Measurements from ENCODE around the gene CTNND2. TPM values are rescaled to one million over a fixed set of nuclear protein-coding genes. Genes with fewer than 3 reads are reported as not detected.

Gene CTNND2
- total RNA-seq, 2 donors from 2014 or later = not detected

DNA sequence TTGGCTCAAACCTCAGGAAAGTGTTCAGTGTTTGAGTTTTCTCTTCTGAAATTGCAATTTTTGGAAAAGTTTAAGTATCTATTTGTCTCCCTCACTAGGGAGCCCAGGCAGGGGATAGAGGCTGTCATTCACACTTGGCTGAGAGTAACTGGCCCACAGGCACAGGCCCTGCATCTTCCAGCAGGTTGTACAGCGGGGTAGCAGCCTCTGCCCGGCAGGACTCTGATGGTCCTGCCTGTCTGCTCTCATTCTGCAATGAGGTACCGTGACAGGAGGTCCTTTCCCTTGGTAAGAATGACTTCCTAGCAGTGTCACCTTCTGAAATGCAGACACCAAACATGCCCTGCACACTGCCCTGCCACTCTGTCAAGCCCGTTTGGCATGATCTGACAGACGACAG lies 860.4 kb downstream of the CTNND2 start:
- peaks cover 4 to 24% of the 10 kb centered on the region in 2 donors for H3K27me3 Mint-ChIP-seq
- ATAC-seq = no peak
- no peak for DNase-seq (ENCODE audit: low spot score)
- H3K27ac Mint-ChIP-seq = no peak overlapping the region
- no peaks in the 10 kb centered on the region for H3K9me3 Mint-ChIP-seq
- H3K4me1 Mint-ChIP-seq (ENCODE audit: low read depth in 2 of 2) = no peaks in the 10 kb centered on the region
- H3K36me3 Mint-ChIP-seq = no peaks in the 10 kb centered on the region
- no peak overlapping the region for H3K4me3 Mint-ChIP-seq

DNA sequence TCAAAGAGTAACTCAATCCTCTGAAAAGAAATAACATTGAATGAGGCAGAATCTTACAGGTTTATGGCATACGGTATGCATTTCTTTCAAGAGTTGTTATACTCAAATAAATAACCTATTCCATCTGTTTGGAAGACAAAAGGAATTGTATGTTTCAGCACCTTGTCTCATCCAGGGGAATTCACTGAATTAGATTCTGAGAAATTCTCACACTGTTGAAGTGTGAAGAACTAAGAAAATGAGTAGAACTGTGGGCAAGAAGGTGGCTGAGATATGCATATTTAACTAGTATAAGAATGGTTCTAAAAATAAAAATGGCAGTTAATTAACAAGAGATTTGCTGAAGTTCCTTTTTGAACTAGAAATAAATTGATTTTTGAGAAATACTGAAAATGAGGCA lies 863.9 kb downstream of the CTNND2 start:
- Mint-ChIP-seq H3K27me3 (peaks cover 9 to 29% of the 10 kb centered on the region in 2 donors), H3K4me3 (no peak overlapping the region), H3K27ac (no peak overlapping the region), H3K9me3 (no peaks in the 10 kb centered on the region), H3K36me3 (no peaks in the 10 kb centered on the region), H3K4me1 (ENCODE audit: low read depth in 2 of 2) (no peaks in the 10 kb centered on the region)
- no peak for ATAC-seq
- DNase-seq (ENCODE audit: low spot score) = no peak

DNA sequence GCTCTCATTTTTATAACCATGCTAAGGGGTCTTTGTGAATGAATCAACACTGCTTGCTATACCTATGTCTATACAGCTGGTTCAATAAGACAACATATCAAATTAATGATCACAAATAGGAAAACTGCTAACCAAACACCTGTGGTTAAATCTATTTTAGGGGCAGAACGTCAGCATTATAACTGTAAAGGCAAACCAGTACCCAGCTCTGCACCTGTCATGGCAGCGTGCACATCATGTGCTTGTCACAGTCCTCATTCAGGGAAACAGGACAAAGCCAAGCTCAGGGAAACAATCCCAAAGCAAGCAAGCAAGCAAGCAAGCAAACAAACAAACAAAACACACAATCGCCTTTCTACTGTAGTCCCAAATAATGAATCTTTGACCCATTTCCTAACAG lies 865.5 kb downstream of the CTNND2 start:
- Mint-ChIP-seq H3K4me3 (no peak overlapping the region), H3K27ac (no peak overlapping the region), H3K36me3 (no peaks in the 10 kb centered on the region), H3K9me3 (no peaks in the 10 kb centered on the region), H3K27me3 (peaks cover 9 to 28% of the 10 kb centered on the region in 2 donors), H3K4me1 (ENCODE audit: low read depth in 2 of 2) (no peaks in the 10 kb centered on the region)
- ATAC-seq = no peak
- no peak for DNase-seq (ENCODE audit: low spot score)

DNA sequence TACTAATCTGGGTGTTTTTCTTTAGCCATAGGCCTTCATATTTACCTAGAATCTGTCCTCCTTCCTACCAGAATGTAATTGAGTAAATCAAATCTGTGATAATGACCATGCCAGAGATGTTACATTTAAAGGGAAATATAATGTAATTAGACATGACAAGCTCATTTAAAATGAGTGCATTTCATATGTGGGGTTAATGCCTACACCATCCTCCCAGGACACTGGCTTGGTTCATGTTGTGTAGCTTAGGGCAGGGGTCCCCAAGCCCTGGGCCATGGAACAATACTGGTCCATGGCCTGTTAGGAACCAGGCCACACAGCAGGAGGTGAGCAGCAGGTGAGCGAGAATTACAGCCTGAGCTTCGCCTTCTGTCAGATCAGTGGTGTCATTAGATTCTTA lies 866.3 kb downstream of the CTNND2 start:
- ATAC-seq (no peak), DNase-seq (ENCODE audit: low spot score) (no peak)
- no peaks in the 10 kb centered on the region for H3K4me1 Mint-ChIP-seq (ENCODE audit: low read depth in 2 of 2)
- H3K27me3 Mint-ChIP-seq = peaks cover 9 to 21% of the 10 kb centered on the region in 2 donors
- no peak overlapping the region for H3K27ac Mint-ChIP-seq
- no peaks in the 10 kb centered on the region for H3K9me3 Mint-ChIP-seq
- no peak overlapping the region for H3K4me3 Mint-ChIP-seq
- no peaks in the 10 kb centered on the region for H3K36me3 Mint-ChIP-seq

DNA sequence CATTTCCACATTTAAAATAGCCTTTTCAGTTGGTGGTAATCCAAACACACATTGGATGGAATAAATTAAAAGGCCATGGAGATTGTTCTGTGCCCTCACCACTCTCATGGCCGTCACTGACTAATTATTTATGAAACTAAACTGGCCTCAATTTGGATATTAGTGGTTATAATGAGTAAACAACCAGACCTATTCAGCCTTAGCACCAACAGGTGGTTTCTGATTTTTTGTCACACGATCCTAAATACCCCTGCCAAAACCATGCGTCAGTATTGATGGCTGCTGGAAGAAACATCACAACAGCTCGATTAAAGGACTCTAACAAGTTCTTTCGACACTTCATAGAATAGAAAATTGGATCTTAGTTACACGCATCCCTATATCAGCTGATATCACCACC lies 867.2 kb downstream of the CTNND2 start:
- no peaks in the 10 kb centered on the region for H3K9me3 Mint-ChIP-seq
- H3K27ac Mint-ChIP-seq = no peak overlapping the region
- ATAC-seq (no peak), DNase-seq (ENCODE audit: low spot score) (no peak)
- H3K4me3 Mint-ChIP-seq = no peak overlapping the region
- no peaks in the 10 kb centered on the region for H3K4me1 Mint-ChIP-seq (ENCODE audit: low read depth in 2 of 2)
- H3K27me3 Mint-ChIP-seq = peaks cover 9 to 19% of the 10 kb centered on the region in 2 donors
- no peaks in the 10 kb centered on the region for H3K36me3 Mint-ChIP-seq

DNA sequence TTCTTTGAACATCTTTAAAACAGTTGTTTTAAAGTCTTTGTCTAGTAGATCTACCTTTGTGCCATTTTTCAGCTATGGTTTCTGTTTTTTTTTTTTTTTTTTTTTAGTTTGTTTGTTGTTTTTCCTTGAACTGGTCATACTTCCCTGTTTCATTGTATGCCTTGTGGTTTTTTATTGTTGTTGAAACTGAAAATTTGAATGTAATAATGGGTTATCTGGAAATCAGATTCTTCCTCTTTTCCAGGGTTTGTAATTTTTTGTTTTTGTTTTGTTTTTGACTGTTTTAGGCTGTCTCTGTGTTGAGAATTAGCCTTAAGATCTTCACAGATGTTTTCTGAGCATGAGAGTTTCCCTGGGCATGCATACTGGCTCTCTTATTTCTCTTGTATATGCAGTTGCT lies 873.6 kb downstream of the CTNND2 start:
- Mint-ChIP-seq H3K36me3 (peaks cover 13% of the 10 kb centered on the region), H3K9me3 (peaks cover 15% of the 10 kb centered on the region), H3K4me1 (ENCODE audit: low read depth in 2 of 2) (no peaks in the 10 kb centered on the region), H3K4me3 (no peak overlapping the region), H3K27ac (no peak overlapping the region), H3K27me3 (peaks cover 4 to 21% of the 10 kb centered on the region in 2 donors)
- DNase-seq (ENCODE audit: low spot score) (no peak), ATAC-seq (no peak)

DNA sequence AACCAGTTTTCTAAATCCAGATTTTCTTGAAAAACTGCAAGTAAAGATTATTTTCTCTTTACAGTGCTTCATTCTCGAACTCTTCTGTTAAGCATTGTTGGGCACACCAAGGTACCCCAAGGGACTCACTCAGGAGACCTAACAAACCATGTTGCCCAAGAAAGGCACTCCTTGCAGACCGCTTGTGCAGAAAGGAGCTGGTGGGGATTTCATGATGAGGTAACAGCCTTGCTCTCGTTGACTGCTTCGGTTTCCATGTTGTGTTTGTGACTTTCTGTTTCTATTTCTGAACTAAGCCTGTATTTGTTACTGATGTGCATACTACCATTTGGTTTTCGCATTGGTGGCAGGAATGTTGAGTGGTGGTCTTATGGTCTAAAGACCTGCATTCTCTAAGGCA lies 876.6 kb downstream of the CTNND2 start:
- Mint-ChIP-seq H3K27me3 (peaks cover 0 to 26% of the 10 kb centered on the region in 2 donors), H3K27ac (no peak overlapping the region), H3K9me3 (peaks cover 15% of the 10 kb centered on the region), H3K4me1 (ENCODE audit: low read depth in 2 of 2) (no peaks in the 10 kb centered on the region), H3K4me3 (no peak overlapping the region), H3K36me3 (peaks cover 13% of the 10 kb centered on the region)
- ATAC-seq (no peak), DNase-seq (ENCODE audit: low spot score) (no peak)

DNA sequence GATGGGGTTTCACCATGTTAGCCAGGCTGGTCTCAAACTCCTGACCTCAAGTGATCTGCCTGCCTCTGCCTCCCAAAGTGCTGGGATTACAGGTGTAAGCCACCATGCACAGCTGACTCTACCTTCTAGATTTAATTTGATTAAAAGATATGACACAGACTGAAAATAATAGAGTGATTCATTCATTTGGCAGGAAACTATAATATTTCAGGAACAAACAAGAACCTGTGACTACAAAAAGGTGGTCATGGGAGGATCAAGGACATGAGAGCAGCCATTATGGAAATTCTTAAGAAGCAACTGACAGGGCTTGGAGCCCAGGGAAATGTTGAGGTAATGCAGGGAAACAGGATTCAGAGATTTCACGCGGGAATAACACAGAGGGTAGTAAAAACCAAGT lies 877.7 kb downstream of the CTNND2 start:
- no peak for DNase-seq (ENCODE audit: low spot score)
- no peak overlapping the region for H3K4me3 Mint-ChIP-seq
- H3K27me3 Mint-ChIP-seq = peaks cover 5 to 26% of the 10 kb centered on the region in 2 donors
- ATAC-seq = no peak
- no peak overlapping the region for H3K27ac Mint-ChIP-seq
- peaks cover 13% of the 10 kb centered on the region for H3K36me3 Mint-ChIP-seq
- no peaks in the 10 kb centered on the region for H3K4me1 Mint-ChIP-seq (ENCODE audit: low read depth in 2 of 2)
- peaks cover 15% of the 10 kb centered on the region for H3K9me3 Mint-ChIP-seq

DNA sequence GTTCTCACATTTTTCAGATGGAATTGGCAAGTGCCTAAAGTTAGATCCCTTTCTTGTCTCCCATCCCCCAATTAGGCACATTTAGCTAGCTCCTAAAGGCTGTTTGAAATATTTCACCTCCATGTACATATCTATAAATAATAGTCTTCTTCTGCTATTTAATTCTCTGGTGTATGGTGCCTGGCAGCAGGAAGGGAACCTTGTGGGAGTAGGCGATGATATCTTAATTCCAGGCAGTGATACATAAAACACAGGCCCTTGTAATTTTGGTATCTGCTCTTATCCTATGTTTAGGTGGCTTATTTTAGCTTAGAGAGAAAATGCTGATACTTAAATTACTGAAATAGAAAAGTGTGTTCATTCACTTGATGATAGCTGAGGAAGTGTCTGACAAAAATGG lies 880.3 kb downstream of the CTNND2 start:
- ATAC-seq = no peak
- H3K9me3 Mint-ChIP-seq = no peaks in the 10 kb centered on the region
- H3K27me3 Mint-ChIP-seq = peaks cover 5 to 14% of the 10 kb centered on the region in 2 donors
- H3K36me3 Mint-ChIP-seq = no peaks in the 10 kb centered on the region
- no peak for DNase-seq (ENCODE audit: low spot score)
- H3K4me3 Mint-ChIP-seq = no peak overlapping the region
- H3K4me1 Mint-ChIP-seq (ENCODE audit: low read depth in 2 of 2) = no peaks in the 10 kb centered on the region
- H3K27ac Mint-ChIP-seq = no peak overlapping the region

DNA sequence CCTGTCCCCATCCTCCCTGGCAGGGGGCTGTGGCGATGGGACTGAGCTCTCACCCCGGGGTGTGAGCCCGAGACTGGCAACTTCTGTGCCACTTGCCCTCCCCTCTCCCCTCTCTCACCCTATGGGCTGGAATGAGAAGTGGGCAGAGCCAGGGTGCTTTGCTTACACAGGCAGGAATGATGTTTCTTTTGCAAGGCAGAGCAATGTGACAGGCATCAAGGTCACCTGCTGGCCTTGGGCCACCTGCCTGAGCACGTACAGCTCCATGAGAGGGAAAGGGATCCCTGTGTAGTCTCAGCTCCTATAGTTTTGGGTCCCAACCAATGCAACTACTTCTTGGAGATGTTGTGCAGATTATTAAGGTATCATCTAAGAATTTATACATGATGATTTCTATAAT lies 890.5 kb downstream of the CTNND2 start:
- no peaks in the 10 kb centered on the region for H3K9me3 Mint-ChIP-seq
- H3K27me3 Mint-ChIP-seq = peaks cover 8 to 12% of the 10 kb centered on the region in 2 donors
- DNase-seq (ENCODE audit: low spot score) (no peak), ATAC-seq (no peak)
- H3K4me3 Mint-ChIP-seq = no peak overlapping the region
- H3K36me3 Mint-ChIP-seq = no peaks in the 10 kb centered on the region
- H3K4me1 Mint-ChIP-seq (ENCODE audit: low read depth in 2 of 2) = no peaks in the 10 kb centered on the region
- H3K27ac Mint-ChIP-seq = no peak overlapping the region

DNA sequence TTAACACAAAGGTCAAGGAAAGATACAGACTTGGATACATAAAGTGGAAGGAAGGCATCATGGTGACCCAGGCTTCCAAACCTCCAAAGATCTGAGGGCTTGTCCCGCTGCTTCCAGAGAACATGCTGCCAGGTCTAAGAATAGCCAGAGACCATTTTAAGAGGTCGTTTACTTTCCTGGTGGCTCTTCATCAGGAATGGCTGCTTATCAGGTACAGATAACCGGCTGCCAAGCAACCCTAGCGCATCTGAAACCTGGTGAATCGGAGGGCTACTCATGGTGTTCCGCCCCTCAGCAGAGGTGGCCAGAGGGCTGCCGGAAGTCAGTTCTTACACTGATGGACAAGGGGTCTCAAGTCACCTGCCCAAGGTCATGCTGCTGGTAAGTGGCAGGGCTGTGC lies 892.0 kb downstream of the CTNND2 start:
- Mint-ChIP-seq H3K4me1 (ENCODE audit: low read depth in 2 of 2) (no peaks in the 10 kb centered on the region), H3K4me3 (no peak overlapping the region), H3K27ac (no peak overlapping the region), H3K36me3 (no peaks in the 10 kb centered on the region), H3K27me3 (peaks cover 8 to 12% of the 10 kb centered on the region in 2 donors), H3K9me3 (no peaks in the 10 kb centered on the region)
- no peak for ATAC-seq
- no peak for DNase-seq (ENCODE audit: low spot score)

DNA sequence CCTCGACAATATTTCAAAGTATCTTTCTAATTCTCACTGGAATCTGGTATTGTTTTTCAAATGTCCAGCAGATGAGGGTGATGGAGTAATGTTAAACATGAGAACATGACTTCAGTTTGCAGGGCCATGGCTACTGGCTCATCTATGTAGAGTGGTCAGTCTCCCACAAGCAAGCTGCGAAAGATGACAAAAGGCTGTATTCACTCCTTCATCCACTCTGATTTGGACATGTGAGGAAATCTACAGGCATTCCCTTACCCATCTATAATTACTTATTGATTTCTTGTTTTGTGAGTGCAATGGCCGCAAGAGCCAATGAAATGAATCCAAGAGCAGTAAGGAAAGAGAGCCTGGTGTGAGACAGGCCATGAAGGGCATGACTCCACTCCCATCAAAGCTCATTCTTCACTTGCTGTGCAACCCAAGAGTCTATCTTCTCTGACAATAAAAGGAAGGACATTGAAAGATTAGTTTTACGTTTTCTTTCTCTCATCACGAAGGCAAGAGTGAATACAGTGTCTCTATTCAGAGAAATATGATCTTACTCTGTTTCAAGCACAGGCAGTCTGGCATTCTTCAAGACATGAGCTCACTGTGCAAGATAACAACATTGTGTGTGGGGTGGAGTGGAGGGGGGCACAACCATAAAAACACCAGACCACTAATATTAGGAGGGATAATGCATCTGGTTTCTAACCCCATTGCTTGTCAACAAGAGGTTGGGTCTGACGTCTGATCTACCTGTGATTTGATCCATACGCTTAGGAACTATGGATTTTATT lies 893.6 kb downstream of the CTNND2 start:
- H3K27me3 Mint-ChIP-seq = peaks cover 15 to 19% of the 10 kb centered on the region in 2 donors
- no peaks in the 10 kb centered on the region for H3K4me1 Mint-ChIP-seq (ENCODE audit: low read depth in 2 of 2)
- no peaks in the 10 kb centered on the region for H3K36me3 Mint-ChIP-seq
- H3K9me3 Mint-ChIP-seq = no peaks in the 10 kb centered on the region
- no peak overlapping the region for H3K27ac Mint-ChIP-seq
- ATAC-seq = no peak
- no peak overlapping the region for H3K4me3 Mint-ChIP-seq
- DNase-seq (ENCODE audit: low spot score) = no peak

DNA sequence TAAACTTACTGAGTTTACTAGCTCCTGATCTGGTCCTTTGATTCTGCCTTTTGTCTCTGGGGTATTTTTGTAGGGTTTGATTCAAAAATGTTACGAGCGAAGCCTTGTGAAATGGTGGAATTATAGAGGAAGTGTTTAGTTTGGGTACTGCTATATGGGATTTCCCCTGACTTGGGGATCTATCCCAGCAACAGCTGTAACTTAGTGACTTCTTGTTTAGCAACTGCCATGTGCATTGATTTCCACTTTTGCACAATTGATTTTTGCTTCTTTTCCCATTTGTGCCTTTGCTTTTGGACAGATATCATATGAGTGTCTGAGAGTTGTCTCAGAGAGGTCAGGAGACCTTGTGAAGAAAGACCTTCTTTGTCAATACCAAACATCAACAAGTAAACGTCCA lies 894.7 kb downstream of the CTNND2 start:
- ATAC-seq = no peak
- Mint-ChIP-seq H3K27ac (no peak overlapping the region), H3K4me3 (no peak overlapping the region), H3K4me1 (ENCODE audit: low read depth in 2 of 2) (no peaks in the 10 kb centered on the region), H3K9me3 (no peaks in the 10 kb centered on the region), H3K36me3 (no peaks in the 10 kb centered on the region), H3K27me3 (peaks cover 13 to 29% of the 10 kb centered on the region in 2 donors)
- DNase-seq (ENCODE audit: low spot score) = no peak

DNA sequence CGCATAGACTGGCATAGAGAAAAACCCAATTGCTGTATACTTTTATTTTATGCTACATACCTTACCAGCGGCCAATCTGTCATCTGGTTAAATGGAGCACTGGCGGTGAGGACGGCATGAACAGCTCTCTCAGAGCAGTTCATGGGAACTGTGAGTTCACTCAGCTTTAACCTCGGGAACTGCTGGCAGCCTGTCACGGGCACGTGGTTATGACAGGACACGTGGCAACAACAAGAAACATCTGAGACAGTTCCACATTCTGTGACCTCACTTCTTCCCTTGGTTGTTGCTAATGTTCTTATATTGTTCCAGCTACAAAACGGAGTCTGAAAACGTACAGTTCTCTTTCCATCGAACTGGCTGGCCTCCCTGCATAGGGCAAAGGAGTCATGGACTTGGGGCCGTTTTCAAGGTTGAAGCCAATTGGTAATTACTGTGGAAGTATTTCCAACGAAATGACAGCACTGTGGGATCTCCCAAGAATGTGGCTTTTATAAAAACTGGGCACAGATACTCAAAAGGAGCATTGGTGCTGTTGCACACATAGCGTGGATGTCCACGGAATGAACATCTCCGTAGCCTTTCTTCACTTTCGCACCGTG lies 896.9 kb downstream of the CTNND2 start:
- H3K9me3 Mint-ChIP-seq = no peaks in the 10 kb centered on the region

More for the DNA sequence above, 896.9 kb downstream of the CTNND2 start:
- Mint-ChIP-seq H3K36me3 (no peaks in the 10 kb centered on the region), H3K4me3 (no peak overlapping the region), H3K27me3 (peaks cover 9 to 23% of the 10 kb centered on the region in 2 donors), H3K27ac (no peak overlapping the region), H3K4me1 (ENCODE audit: low read depth in 2 of 2) (no peaks in the 10 kb centered on the region)
- no peak for DNase-seq (ENCODE audit: low spot score)
- no peak for ATAC-seq

Measured in natural killer cell treated with Interleukin-12 subunit alpha and Interleukin-12 subunit beta and Interleukin-15 and Interleukin-18, amount 100 ng/mL, for 72 hours (primary cell).